HepG2 (cell line): ENCODE results near the gene CARMIL3. TPM values are rescaled to one million over a fixed set of nuclear protein-coding genes. Genes with fewer than 3 reads are reported as not detected.
A peak's percentile ranks its signal among the peaks of the same experiment; 100 is the strongest.

Experiments
- FOXA1 ChIP-seq, 2 experiments: fragments of 450-650 bp in 1 of 2; sonication (generic) in 1 of 2; formaldehyde crosslinking in 1 of 2; IDR thresholded peaks; 2 replicates each; pipeline versions ENCODE4 v1.4.0 to v1.6.1; 2016 to 2020; ENCODE audit warnings: missing genetic modification reagents in 1 of 2
- FOXO1 ChIP-seq: sonication (generic); formaldehyde crosslinking; IDR thresholded peaks from 2 replicates; pipeline ENCODE4 v1.4.0; 2020; ENCODE audit warnings: missing genetic modification reagents
- HES4 ChIP-seq: sonication (generic); formaldehyde crosslinking; IDR thresholded peaks from 2 replicates; pipeline ENCODE4 v1.9.0; 2021; ENCODE audit warnings: mild to moderate bottlenecking, missing genetic modification reagents, borderline replicate concordance
- HNRNPL ChIP-seq: fragments of 200-400 bp; formaldehyde crosslinking; IDR thresholded peaks from 2 replicates; pipeline ENCODE4 v1.6.1; 2017; ENCODE audit warnings: mild to moderate bottlenecking, low read depth, low read length
- MAFK ChIP-seq, 2 experiments: IDR thresholded peaks in 1 of 2; conservative IDR thresholded peaks in 1 of 2; 2 replicates each; pipeline ENCODE4 v1.6.1; 2011; ENCODE audit warnings: improper control_type of control experiment in 2 of 2, low read length in 2 of 2
- NCOA1 ChIP-seq: sonication (generic); formaldehyde crosslinking; IDR thresholded peaks from 2 replicates; pipeline ENCODE4 v1.9.0; 2021; ENCODE audit warnings: missing genetic modification reagents
- PHF20 ChIP-seq: sonication (generic); formaldehyde crosslinking; IDR thresholded peaks from 2 replicates; pipeline ENCODE4 v1.5.0; 2020; ENCODE audit warnings: mild to moderate bottlenecking, missing genetic modification reagents
- RARG ChIP-seq: sonication (generic); formaldehyde crosslinking; IDR thresholded peaks from 2 replicates; pipeline ENCODE4 v1.4.0; 2020; ENCODE audit warnings: low read depth, mild to moderate bottlenecking, missing genetic modification reagents
- SRY ChIP-seq: sonication (generic); formaldehyde crosslinking; IDR thresholded peaks from 2 replicates; pipeline ENCODE4 v1.8.0; 2022; ENCODE audit warnings: mild to moderate bottlenecking, missing genetic modification reagents
- TARDBP ChIP-seq: sonication (generic); formaldehyde crosslinking; IDR thresholded peaks from 2 replicates; pipeline ENCODE4 v1.8.0; 2022; ENCODE audit warnings: mild to moderate bottlenecking, missing genetic modification reagents
- TBX3 ChIP-seq: fragments of 450-650 bp; IDR thresholded peaks from 2 replicates; pipeline ENCODE4 v1.6.1; 2017; ENCODE audit warnings: antibody characterized with exemption, mild to moderate bottlenecking, inconsistent platforms, borderline replicate concordance
- ZFP82 ChIP-seq: sonication (generic); formaldehyde crosslinking; IDR thresholded peaks from 2 replicates; pipeline ENCODE4 v1.5.1; 2020; ENCODE audit warnings: mild to moderate bottlenecking, missing genetic modification reagents, borderline replicate concordance
- ZNF230 ChIP-seq: sonication (generic); formaldehyde crosslinking; IDR thresholded peaks from 2 replicates; pipeline ENCODE4 v1.4.0; 2020; ENCODE audit warnings: mild to moderate bottlenecking, missing genetic modification reagents
- ZNF331 ChIP-seq: sonication (generic); formaldehyde crosslinking; IDR thresholded peaks from 2 replicates; pipeline ENCODE4 v1.4.0; 2020; ENCODE audit warnings: missing genetic modification reagents
- ZNF709 ChIP-seq: sonication (generic); formaldehyde crosslinking; IDR thresholded peaks from 2 replicates; pipeline ENCODE4 v1.5.0; 2020; ENCODE audit warnings: mild to moderate bottlenecking, missing genetic modification reagents
- polyA plus RNA-seq, 8 experiments: library from polyadenylated mRNA; depleted of rRNA in 3 of 8; stranded (reverse) in 7 of 8; unstranded in 1 of 8; fragments of >200 nt; fragmentation: Illumina TruSeq in 4 of 8; extraction: Trizol in 4 of 8; gene quantifications; 2 replicates each; pipeline versions ENCODE4 v1.2.1 to v1.2.3, GENCODE V29; 2011 to 2016; ENCODE audit warnings: low read depth in 4 of 8, missing spikeins in 1 of 8, mixed read lengths in 1 of 8; ENCODE audit not compliant: insufficient read depth in 1 of 8
- total RNA-seq, 5 experiments: library from RNA; depleted of rRNA; stranded (reverse); fragments of >200 nt; fragmentation: Illumina TruSeq; extraction: Trizol; gene quantifications; 2 replicates each; pipeline ENCODE4 v1.2.3, GENCODE V29; 2016; ENCODE audit warnings: low read depth in 1 of 5
- TF ChIP-seq, protein P1 (sequence below): sonication (generic); formaldehyde crosslinking; IDR thresholded peaks from 2 replicates; pipeline ENCODE4 v1.9.0; 2022; ENCODE audit warnings: missing genetic modification reagents, mild to moderate bottlenecking, borderline replicate concordance
- TF ChIP-seq, protein P2 (sequence below): IDR thresholded peaks from 2 replicates; pipeline ENCODE4 v1.6.1; 2016; ENCODE audit warnings: missing compliant biosample characterization, missing genetic modification reagents, borderline replicate concordance
- TF ChIP-seq, protein P3 (sequence below): sonication (generic); formaldehyde crosslinking; IDR thresholded peaks from 2 replicates; pipeline ENCODE4 v1.5.1; 2020; ENCODE audit warnings: mild to moderate bottlenecking, missing genetic modification reagents, moderate library complexity

Gene CARMIL3
- total and polyA plus RNA-seq, 2 of the 13 experiments (the other 11 are each of a cell fraction or from before 2014, with no cell fraction given), result 0.27 to 0.55 TPM

DNA sequence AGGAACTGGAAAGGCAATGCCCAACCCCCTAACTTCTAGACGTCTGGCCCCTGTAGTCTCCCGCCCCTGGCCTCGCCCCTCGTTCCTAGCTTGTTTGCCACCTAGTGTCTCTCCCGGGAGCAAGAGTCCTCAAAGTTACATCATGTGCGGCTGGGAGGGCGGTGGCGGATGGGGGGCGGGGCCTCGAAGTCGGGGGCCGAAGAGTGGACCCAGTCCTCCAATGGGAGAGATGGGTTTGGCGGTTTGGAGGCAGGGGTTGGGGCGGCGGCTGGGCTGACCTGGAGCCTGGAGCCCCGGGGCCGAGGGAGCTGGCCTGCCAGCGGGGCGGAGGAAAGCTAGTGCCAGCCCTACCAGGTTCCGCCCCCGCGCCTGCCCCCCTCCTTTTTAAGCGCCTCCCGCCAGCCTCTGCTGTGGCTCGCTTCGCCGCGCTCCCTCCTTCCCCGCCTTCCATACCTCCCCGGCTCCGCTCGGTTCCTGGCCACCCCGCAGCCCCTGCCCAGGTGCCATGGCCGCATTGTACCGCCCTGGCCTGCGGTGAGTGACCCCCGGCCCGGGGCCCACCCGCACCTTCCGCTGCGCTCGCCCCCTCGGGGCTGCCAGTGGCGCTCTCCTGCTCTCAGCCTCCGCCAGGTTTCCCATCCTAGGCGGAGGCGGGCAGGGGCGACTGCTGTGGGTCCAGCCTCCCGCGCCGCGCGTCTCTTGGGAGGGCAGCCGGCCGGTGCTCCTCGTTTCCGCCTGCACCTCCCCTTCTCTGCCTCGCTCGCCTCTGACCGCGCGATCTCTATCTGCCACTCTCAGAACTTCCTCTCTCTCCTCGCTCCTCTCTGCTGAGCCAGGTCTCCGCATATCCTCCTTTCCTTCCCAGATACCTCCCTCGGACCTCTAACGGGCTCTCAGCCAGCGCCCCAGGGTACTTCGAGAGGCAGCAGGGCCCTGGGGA is 42.4 kb downstream of the CARMIL3 start, which contains the start of gene PCK2 (continued):
- TF ChIP-seq, protein P1, sequence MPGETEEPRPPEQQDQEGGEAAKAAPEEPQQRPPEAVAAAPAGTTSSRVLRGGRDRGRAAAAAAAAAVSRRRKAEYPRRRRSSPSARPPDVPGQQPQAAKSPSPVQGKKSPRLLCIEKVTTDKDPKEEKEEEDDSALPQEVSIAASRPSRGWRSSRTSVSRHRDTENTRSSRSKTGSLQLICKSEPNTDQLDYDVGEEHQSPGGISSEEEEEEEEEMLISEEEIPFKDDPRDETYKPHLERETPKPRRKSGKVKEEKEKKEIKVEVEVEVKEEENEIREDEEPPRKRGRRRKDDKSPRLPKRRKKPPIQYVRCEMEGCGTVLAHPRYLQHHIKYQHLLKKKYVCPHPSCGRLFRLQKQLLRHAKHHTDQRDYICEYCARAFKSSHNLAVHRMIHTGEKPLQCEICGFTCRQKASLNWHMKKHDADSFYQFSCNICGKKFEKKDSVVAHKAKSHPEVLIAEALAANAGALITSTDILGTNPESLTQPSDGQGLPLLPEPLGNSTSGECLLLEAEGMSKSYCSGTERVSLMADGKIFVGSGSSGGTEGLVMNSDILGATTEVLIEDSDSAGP (CRISPR knock-in tag), result no peak
- TF ChIP-seq PHF20 (CRISPR knock-in tag), result no peak
- TF ChIP-seq RARG (CRISPR knock-in tag), result peak; percentile 17; the same call in 1 of the 2 replicates
- no peak for TF ChIP-seq ZFP82
- peak; percentile 41; the same call in 1 of the 2 replicates for TF ChIP-seq TBX3
- TF ChIP-seq ZNF709 (CRISPR knock-in tag), result no peak
- TF ChIP-seq, protein P2, sequence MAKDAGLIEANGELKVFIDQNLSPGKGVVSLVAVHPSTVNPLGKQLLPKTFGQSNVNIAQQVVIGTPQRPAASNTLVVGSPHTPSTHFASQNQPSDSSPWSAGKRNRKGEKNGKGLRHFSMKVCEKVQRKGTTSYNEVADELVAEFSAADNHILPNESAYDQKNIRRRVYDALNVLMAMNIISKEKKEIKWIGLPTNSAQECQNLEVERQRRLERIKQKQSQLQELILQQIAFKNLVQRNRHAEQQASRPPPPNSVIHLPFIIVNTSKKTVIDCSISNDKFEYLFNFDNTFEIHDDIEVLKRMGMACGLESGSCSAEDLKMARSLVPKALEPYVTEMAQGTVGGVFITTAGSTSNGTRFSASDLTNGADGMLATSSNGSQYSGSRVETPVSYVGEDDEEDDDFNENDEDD (CRISPR knock-in tag), result peak; percentile 76
- TF ChIP-seq HES4 (CRISPR knock-in tag), result no peak
- TF ChIP-seq NCOA1 (CRISPR knock-in tag), result no peak
- no peak; the same call in none of the 2 replicates for TF ChIP-seq FOXO1 (CRISPR knock-in tag)
- TF ChIP-seq, protein P3, sequence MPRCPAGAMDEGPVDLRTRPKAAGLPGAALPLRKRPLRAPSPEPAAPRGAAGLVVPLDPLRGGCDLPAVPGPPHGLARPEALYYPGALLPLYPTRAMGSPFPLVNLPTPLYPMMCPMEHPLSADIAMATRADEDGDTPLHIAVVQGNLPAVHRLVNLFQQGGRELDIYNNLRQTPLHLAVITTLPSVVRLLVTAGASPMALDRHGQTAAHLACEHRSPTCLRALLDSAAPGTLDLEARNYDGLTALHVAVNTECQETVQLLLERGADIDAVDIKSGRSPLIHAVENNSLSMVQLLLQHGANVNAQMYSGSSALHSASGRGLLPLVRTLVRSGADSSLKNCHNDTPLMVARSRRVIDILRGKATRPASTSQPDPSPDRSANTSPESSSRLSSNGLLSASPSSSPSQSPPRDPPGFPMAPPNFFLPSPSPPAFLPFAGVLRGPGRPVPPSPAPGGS (CRISPR knock-in tag), result peak; percentile 96
- no peak for TF ChIP-seq MAFK (conservative IDR thresholded peaks at IDR 0.05 in 1 of 2, IDR thresholded peaks at IDR 0.05 in 1 of 2; ENCODE audit: low read length in 2 of 2)
- TF ChIP-seq ZNF331 (CRISPR knock-in tag), result peak; percentile 83
- TF ChIP-seq HNRNPL, result peak; percentile 96
- TF ChIP-seq SRY, result no peak
- peak; percentile 79 for TF ChIP-seq ZNF230 (CRISPR knock-in tag)
- no peak for TF ChIP-seq FOXA1 (IDR thresholded peaks at IDR 0.05)
- TF ChIP-seq FOXA1 (CRISPR knock-in tag; IDR thresholded peaks at IDR 0.05), result peak; percentile 59; the same call in 1 of the 2 replicates
- peak; percentile 96 for TF ChIP-seq TARDBP (CRISPR knock-in tag)
